Body of pancreas (tissue), 4 donors: Measurements from ENCODE around the gene ZNF638. TPM values are rescaled to one million over a fixed set of nuclear protein-coding genes. Genes with fewer than 3 reads are reported as not detected.

Source experiments
- ATAC-seq: fragments of 150-250 bp; one replicate; pipeline ENCODE4 v1.9.1; 2016
- DNase-seq, 4 donors: peaks; one replicate each; pipeline ENCODE4 v3.0.0-alpha.2; 2019
- H3K27ac ChIP-seq, 4 donors: fragments of 200-600 bp; sonication (generic); 1 replicate in 3 of 4; 2 replicates in 1 of 4; pipeline versions ENCODE4 v1.5.1 to v1.6.1; 2016 to 2019; ENCODE audit warnings: mild to moderate bottlenecking in 1 of 4, mixed read lengths in 1 of 4, moderate library complexity in 1 of 4
- H3K27me3 ChIP-seq, 2 donors: fragments of 200-600 bp; sonication (generic); one replicate each; pipeline ENCODE4 v1.6.0; 2016; ENCODE audit warnings: mild to moderate bottlenecking in 1 of 2
- H3K36me3 ChIP-seq, 2 donors: fragments of 200-600 bp; sonication (generic); replicated peaks in 1 of 2; 2 replicates each; pipeline ENCODE4 v1.5.1; 2016; ENCODE audit warnings: low read depth in 2 of 2; ENCODE audit not compliant: insufficient read depth in 1 of 2
- H3K4me1 ChIP-seq: fragments of 200-600 bp; sonication (generic); one replicate; pipeline ENCODE4 v1.6.0; 2016
- H3K4me3 ChIP-seq, 2 donors: fragments of 200-600 bp; sonication (generic); 1 replicate in 1 of 2; 2 replicates in 1 of 2; pipeline ENCODE4 v1.5.1; 2016 to 2019
- H3K9me3 ChIP-seq, 3 donors: fragments of 200-600 bp; sonication (generic); 1 replicate in 2 of 3; 2 replicates in 1 of 3; pipeline ENCODE4 v1.5.1; 2016
- POLR2A ChIP-seq, 3 donors: fragments of 450-650 bp; IDR thresholded peaks; one replicate each; pipeline ENCODE4 v1.6.1; 2016; ENCODE audit warnings: antibody characterized with exemption in 3 of 3, mild to moderate bottlenecking in 2 of 3
- WGBS, 2 donors: methylation state at CpG; one replicate each; pipeline ENCODE4 v1.1.5; 2017; 5-methylcytosine and 5-hydroxymethylcytosine counted together
- intact Hi-C: fragments of 100-400 bp; cut with DNase I; formaldehyde crosslinking; loops from one replicate; pipeline ENCODE4 v1.15.1; 2023
- total RNA-seq, 2 donors: library from RNA; depleted of rRNA; stranded (reverse); fragments of >200 nt; gene quantifications; one replicate each; pipeline ENCODE4 v1.1.0, GENCODE V29; 2016
- TF ChIP-seq, protein P1 (sequence below), 7 experiments: fragments of 450-650 bp in 4 of 7; fragments of 200-600 bp in 3 of 7; sonication (generic) in 3 of 7; IDR thresholded peaks; one replicate each; pipeline ENCODE4 v1.5.1; 2016 to 2019; ENCODE audit warnings: antibody characterized with exemption in 7 of 7

The ZNF638 gene
- total RNA-seq, 2 donors from 2014 or later: 108 to 146 TPM

DNA sequence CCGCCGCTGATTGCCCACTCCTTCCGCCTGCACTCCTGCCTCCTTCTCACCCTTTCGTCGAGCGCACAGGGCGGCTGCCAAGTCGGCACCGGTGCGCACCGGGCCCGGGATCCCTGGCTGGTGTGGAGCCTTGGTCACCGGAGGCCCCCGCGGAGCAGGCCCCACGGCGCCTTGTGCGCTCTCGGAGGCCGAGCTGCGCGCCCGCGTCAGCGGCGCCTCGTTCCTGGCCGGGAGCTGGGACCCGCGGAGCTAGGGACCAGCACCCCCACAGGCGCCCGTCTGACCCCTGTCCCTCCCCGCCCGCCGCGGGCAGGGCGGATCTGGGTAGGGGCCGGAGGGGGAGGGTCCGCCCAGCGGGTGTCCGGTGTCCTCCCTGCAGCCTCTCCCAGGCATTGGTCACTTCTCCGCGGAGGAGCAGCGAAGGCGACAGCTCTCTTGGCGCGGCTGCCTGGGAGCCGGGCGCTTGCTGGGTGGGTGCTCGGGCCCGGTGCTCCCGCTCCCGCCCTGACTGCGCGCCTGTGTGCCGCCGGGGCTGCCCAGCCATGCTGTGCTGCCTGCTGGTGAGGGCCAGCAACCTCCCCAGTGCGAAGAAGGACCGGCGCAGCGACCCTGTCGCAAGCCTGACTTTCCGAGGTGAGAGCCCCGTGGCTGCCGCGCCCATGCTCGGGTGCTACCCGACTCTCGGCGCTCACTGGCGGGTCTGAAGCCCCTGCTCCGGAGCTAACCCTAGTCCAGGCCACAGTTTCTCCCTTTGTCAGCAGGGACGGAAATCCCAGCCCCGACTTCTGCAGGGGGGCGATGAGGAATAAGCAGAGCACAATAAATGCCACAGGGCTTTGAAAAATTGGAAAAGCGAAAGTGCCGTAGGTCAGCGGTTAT is 135.0 kb downstream of the ZNF638 start:
- H3K36me3 ChIP-seq: no peaks in the 10 kb centered on the region
- DNase-seq (peak in 1 of 4 donors; percentile 34), ATAC-seq (peak; percentile 55)
- H3K27ac ChIP-seq: peak overlapping the region in 1 of 4 donors; percentile 10
- peaks cover 10% of the 10 kb centered on the region for H3K4me1 ChIP-seq
- intact Hi-C loops: no loop called here
- WGBS, 2 donors: 0 to 1% methylated on average over 15 to 59 of the region's 78 CpGs
- peak overlapping the region; percentile 28 to 63 for H3K4me3 ChIP-seq
- H3K27me3 ChIP-seq: no peaks in the 10 kb centered on the region
- TF ChIP-seq, protein P1, sequence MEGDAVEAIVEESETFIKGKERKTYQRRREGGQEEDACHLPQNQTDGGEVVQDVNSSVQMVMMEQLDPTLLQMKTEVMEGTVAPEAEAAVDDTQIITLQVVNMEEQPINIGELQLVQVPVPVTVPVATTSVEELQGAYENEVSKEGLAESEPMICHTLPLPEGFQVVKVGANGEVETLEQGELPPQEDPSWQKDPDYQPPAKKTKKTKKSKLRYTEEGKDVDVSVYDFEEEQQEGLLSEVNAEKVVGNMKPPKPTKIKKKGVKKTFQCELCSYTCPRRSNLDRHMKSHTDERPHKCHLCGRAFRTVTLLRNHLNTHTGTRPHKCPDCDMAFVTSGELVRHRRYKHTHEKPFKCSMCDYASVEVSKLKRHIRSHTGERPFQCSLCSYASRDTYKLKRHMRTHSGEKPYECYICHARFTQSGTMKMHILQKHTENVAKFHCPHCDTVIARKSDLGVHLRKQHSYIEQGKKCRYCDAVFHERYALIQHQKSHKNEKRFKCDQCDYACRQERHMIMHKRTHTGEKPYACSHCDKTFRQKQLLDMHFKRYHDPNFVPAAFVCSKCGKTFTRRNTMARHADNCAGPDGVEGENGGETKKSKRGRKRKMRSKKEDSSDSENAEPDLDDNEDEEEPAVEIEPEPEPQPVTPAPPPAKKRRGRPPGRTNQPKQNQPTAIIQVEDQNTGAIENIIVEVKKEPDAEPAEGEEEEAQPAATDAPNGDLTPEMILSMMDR (IDR thresholded peaks at IDR 0.05): no peak
- TF ChIP-seq POLR2A (IDR thresholded peaks at IDR 0.05): peak in 1 of 3 donors; percentile 18
- no peaks in the 10 kb centered on the region for H3K9me3 ChIP-seq

DNA sequence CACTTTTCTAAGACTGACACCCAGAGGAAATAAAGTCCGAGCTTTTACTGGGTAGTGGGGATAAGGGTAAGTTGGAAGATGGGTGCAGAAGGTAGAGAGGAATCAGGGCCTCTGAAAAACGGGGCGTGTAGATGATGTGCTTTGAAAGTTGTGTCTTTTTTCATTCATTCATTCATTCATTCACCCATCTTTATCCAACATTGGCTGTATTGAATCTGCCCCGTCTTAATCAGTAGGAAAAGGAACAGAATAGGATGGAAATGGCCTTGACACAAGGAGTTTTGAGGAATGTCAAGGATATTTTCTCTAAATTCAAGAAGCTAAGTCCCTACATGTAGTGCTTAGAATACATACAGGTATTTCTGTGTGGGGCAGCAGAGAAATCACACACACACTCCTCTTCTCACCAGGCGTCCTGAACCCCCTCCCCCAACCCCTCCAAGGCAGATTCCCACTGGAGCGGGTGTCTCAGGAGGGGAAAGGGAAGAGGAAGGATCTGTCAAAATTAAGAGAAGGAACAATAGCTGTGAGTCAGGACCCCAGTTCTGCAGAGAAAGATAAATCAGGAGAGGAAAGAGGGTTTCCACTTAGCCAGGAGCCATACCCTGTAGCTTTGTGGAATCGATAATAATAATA is 135.7 kb downstream of the ZNF638 start:
- 14 to 18% methylated on average over 7 of the region's 7 CpGs for WGBS, 2 donors
- intact Hi-C loops: no loop called here
- Histone ChIP-seq H3K4me3 (peak overlapping the region; percentile 28 to 63), H3K27ac (no peak overlapping the region), H3K4me1 (peaks cover 10% of the 10 kb centered on the region), H3K27me3 (no peaks in the 10 kb centered on the region), H3K9me3 (no peaks in the 10 kb centered on the region), H3K36me3 (no peaks in the 10 kb centered on the region)
- DNase-seq (no peak), ATAC-seq (no peak)
- TF ChIP-seq, protein P1 (IDR thresholded peaks at IDR 0.05): no peak
- TF ChIP-seq POLR2A (IDR thresholded peaks at IDR 0.05): no peak

DNA sequence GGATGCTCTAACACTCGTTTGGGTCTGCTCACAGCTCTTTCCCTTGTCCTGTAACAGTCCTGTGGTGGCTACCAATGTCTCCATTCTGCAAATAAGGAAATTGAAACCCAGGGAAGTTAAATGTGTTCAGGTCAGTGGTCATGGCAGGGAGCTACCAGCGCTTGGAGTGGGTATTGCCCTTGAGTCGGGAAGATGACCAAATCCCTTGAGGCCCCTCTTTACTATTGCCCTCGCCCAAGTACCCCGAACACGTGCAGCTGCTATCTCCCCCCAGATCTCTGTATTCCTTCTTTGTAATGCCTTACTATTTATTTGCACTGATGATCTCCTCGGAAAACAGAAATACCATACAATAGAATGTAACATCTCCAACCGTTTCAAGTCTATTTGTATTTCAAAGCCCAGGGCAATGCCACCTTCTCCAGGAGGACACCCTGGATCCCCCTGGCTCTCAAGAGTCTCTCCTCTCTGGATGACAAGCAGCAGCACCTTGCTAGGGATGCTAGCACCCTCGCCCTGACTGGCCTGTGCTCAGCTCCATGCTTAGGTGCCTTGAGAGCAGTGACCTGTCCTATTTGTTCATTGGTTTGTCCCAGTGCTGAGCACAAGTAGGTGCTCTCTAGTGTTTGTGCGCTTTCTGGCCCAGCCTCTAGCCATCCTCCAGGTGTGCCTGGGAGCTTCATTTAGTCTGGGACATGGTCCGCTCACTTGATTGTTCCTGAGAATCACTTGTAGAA is 136.9 kb downstream of the ZNF638 start:
- Histone ChIP-seq H3K27ac (no peak overlapping the region), H3K9me3 (no peaks in the 10 kb centered on the region), H3K4me1 (peaks cover 10% of the 10 kb centered on the region), H3K27me3 (no peaks in the 10 kb centered on the region), H3K4me3 (no peak overlapping the region), H3K36me3 (no peaks in the 10 kb centered on the region)
- no peak for DNase-seq
- intact Hi-C loops: no loop called here
- no peak for ATAC-seq
- TF ChIP-seq, protein P1 (IDR thresholded peaks at IDR 0.05): no peak
- TF ChIP-seq POLR2A (IDR thresholded peaks at IDR 0.05): no peak
- WGBS, 2 donors: 52% methylated on average over 11 of the region's 11 CpGs

DNA sequence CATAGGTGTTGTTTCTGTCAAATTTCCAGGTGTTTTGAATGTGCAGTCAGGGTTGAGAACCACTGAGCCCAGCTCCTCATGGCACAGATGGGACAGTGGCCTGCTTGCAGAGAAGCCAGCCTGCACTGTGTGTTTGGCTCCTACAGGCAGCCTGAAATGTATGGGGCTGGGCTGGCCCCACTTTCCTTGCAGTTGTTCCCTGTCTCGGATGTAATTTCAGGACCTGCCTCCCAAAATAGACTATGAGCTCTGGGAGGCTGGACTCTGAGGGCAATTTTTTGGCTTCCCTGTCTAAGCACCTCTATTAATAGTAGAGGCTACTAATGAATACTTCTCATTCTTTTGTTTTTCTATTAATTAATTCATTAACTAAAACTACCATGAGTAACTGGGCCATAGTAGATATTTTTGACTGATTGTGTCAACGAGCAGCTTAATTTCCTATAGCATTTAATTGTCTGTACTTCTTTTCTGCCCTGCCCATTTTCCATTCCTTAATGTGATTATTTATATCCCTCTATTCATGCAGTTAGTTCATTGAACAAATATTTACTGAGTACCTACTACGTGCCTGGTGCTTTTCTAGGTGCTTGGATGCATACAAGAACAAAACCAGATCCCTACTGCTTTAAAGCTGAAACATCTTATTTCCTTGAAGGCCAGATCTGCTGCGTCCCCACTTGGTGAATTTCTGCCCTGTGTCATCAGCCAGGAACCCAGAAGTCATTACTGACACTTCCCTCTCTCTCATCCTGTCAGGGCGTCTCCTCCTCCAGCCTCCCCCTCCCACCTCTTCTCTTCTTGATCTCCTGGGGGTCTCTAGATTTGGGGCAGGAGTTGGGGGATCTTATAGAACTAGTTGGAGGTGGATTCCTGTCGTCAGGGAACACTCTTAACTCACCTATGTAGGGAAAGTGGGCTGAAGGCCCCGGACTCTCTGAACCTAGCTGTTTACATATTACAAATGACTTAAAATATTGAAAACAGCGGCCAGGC is 138.1 kb downstream of the ZNF638 start:
- H3K4me1 ChIP-seq: peaks cover 10% of the 10 kb centered on the region
- intact Hi-C loops: no loop called here
- 61 to 65% methylated on average over 8 of the region's 8 CpGs for WGBS, 2 donors
- DNase-seq: no peak
- H3K4me3 ChIP-seq: no peak overlapping the region
- H3K27ac ChIP-seq: no peak overlapping the region
- no peak for ATAC-seq
- H3K9me3 ChIP-seq: no peaks in the 10 kb centered on the region
- no peaks in the 10 kb centered on the region for H3K36me3 ChIP-seq
- TF ChIP-seq, protein P1 (IDR thresholded peaks at IDR 0.05): no peak
- no peak for TF ChIP-seq POLR2A (IDR thresholded peaks at IDR 0.05)
- no peaks in the 10 kb centered on the region for H3K27me3 ChIP-seq
